Measurements from ENCODE around the gene ACAD9.
"Not testable (repeated sequence)": the region's sequence is repeated elsewhere in the genome, so short reads cannot be mapped to it uniquely, and the experiment has no call there.

ACAD9 gene

GRCh38 chr3:128902426-128902825 is 23.0 kb downstream of the ACAD9 start:
- ATAC-seq, result no peak
- no peaks in the 10 kb centered on the region for H3K4me1 Mint-ChIP-seq
- H3K27me3 Mint-ChIP-seq, result no peaks in the 10 kb centered on the region
- H3K27ac Mint-ChIP-seq, result no peak overlapping the region
- no peak overlapping the region for H3K4me3 Mint-ChIP-seq
- DNase-seq, result no peak
- no peaks in the 10 kb centered on the region for H3K9me3 Mint-ChIP-seq
- H3K36me3 Mint-ChIP-seq (ENCODE audit: low read depth), result peaks cover 47% of the 10 kb centered on the region

GRCh38 chr3:128903501-128903900 is 24.1 kb downstream of the ACAD9 start:
- H3K36me3 Mint-ChIP-seq (ENCODE audit: low read depth), result peaks cover 41% of the 10 kb centered on the region
- DNase-seq, result no peak
- no peak overlapping the region for H3K4me3 Mint-ChIP-seq
- no peak overlapping the region for H3K27ac Mint-ChIP-seq
- no peaks in the 10 kb centered on the region for H3K9me3 Mint-ChIP-seq
- H3K4me1 Mint-ChIP-seq, result no peaks in the 10 kb centered on the region
- no peaks in the 10 kb centered on the region for H3K27me3 Mint-ChIP-seq
- ATAC-seq, result no peak

- no peaks in the 10 kb centered on the region for H3K4me1 Mint-ChIP-seq
- peaks cover 28% of the 10 kb centered on the region for H3K36me3 Mint-ChIP-seq (ENCODE audit: low read depth)
- no peaks in the 10 kb centered on the region for H3K27me3 Mint-ChIP-seq
- ATAC-seq (no peak), DNase-seq (no peak)
- H3K4me3 Mint-ChIP-seq, result no peak overlapping the region
- H3K27ac Mint-ChIP-seq, result no peak overlapping the region
- H3K9me3 Mint-ChIP-seq, result no peaks in the 10 kb centered on the region
Measured at GRCh38 chr3:128906031-128906803, 26.8 kb downstream of the ACAD9 start.

- Mint-ChIP-seq H3K9me3 (no peaks in the 10 kb centered on the region), H3K27ac (no peak overlapping the region), H3K27me3 (no peaks in the 10 kb centered on the region), H3K4me1 (no peaks in the 10 kb centered on the region), H3K4me3 (no peak overlapping the region), H3K36me3 (ENCODE audit: low read depth) (peaks cover 26% of the 10 kb centered on the region)
- DNase-seq (no peak), ATAC-seq (no peak)
Measured at GRCh38 chr3:128906804-128907525, 27.5 kb downstream of the ACAD9 start.

GRCh38 chr3:128907706-128908445 is 28.5 kb downstream of the ACAD9 start:
- no peak overlapping the region for H3K27ac Mint-ChIP-seq
- H3K9me3 Mint-ChIP-seq, result no peaks in the 10 kb centered on the region
- peaks cover 35% of the 10 kb centered on the region for H3K36me3 Mint-ChIP-seq (ENCODE audit: low read depth)
- no peak overlapping the region for H3K4me3 Mint-ChIP-seq
- no peak for ATAC-seq
- DNase-seq, result no peak
- H3K27me3 Mint-ChIP-seq, result no peaks in the 10 kb centered on the region
- no peaks in the 10 kb centered on the region for H3K4me1 Mint-ChIP-seq

GRCh38 chr3:128908951-128909350 is 29.5 kb downstream of the ACAD9 start:
- H3K27me3 Mint-ChIP-seq, result no peaks in the 10 kb centered on the region
- H3K36me3 Mint-ChIP-seq (ENCODE audit: low read depth), result peaks cover 39% of the 10 kb centered on the region
- H3K4me3 Mint-ChIP-seq, result no peak overlapping the region
- no peaks in the 10 kb centered on the region for H3K9me3 Mint-ChIP-seq
- DNase-seq, result no peak
- H3K27ac Mint-ChIP-seq, result no peak overlapping the region
- ATAC-seq, result no peak
- no peaks in the 10 kb centered on the region for H3K4me1 Mint-ChIP-seq

- H3K4me1 Mint-ChIP-seq, result no peaks in the 10 kb centered on the region
- ATAC-seq, result no peak
- H3K36me3 Mint-ChIP-seq (ENCODE audit: low read depth), result peaks cover 34% of the 10 kb centered on the region
- H3K27me3 Mint-ChIP-seq, result no peaks in the 10 kb centered on the region
- H3K4me3 Mint-ChIP-seq, result no peak overlapping the region
- H3K9me3 Mint-ChIP-seq, result no peaks in the 10 kb centered on the region
- no peak for DNase-seq
- H3K27ac Mint-ChIP-seq, result no peak overlapping the region
Measured at GRCh38 chr3:128910006-128910405, 30.6 kb downstream of the ACAD9 start.

GRCh38 chr3:128911911-128912310 is 32.5 kb downstream of the ACAD9 start:
- H3K27ac Mint-ChIP-seq, result no peak overlapping the region

GRCh38 chr3:128914966-128915645 is 35.7 kb downstream of the ACAD9 start:
- Mint-ChIP-seq H3K27ac (no peak overlapping the region), H3K36me3 (ENCODE audit: low read depth) (peaks cover 62% of the 10 kb centered on the region), H3K27me3 (no peaks in the 10 kb centered on the region), H3K9me3 (peaks cover 11% of the 10 kb centered on the region), H3K4me3 (no peak overlapping the region), H3K4me1 (no peaks in the 10 kb centered on the region)
- DNase-seq (no peak), ATAC-seq (no peak)

More at GRCh38 chr3:128911911-128912310, 32.5 kb downstream of the ACAD9 start:
- no peaks in the 10 kb centered on the region for H3K27me3 Mint-ChIP-seq
- DNase-seq (no peak), ATAC-seq (no peak)
- peaks cover 33% of the 10 kb centered on the region for H3K36me3 Mint-ChIP-seq (ENCODE audit: low read depth)
- no peaks in the 10 kb centered on the region for H3K4me1 Mint-ChIP-seq
- no peak overlapping the region for H3K4me3 Mint-ChIP-seq
- no peaks in the 10 kb centered on the region for H3K9me3 Mint-ChIP-seq

GRCh38 chr3:128917291-128917690 is 37.9 kb downstream of the ACAD9 start:
- ATAC-seq (no peak), DNase-seq (no peak)
- Mint-ChIP-seq H3K4me3 (no peak overlapping the region), H3K36me3 (ENCODE audit: low read depth) (peaks cover 66% of the 10 kb centered on the region), H3K27ac (no peak overlapping the region), H3K9me3 (peaks cover 14% of the 10 kb centered on the region), H3K4me1 (peaks cover 12% of the 10 kb centered on the region), H3K27me3 (no peaks in the 10 kb centered on the region)

GRCh38 chr3:128919988-128920387 is 40.6 kb downstream of the ACAD9 start:
- Mint-ChIP-seq H3K27ac (no peak overlapping the region), H3K4me3 (no peak overlapping the region), H3K9me3 (peaks cover 18% of the 10 kb centered on the region), H3K27me3 (no peaks in the 10 kb centered on the region), H3K36me3 (ENCODE audit: low read depth) (peaks cover 59% of the 10 kb centered on the region), H3K4me1 (peaks cover 37% of the 10 kb centered on the region)
- DNase-seq (no peak), ATAC-seq (no peak)

- Mint-ChIP-seq H3K4me3 (peak overlapping the region; percentile 60), H3K27me3 (no peaks in the 10 kb centered on the region), H3K4me1 (peaks cover 42% of the 10 kb centered on the region), H3K36me3 (ENCODE audit: low read depth) (peaks cover 40% of the 10 kb centered on the region), H3K9me3 (peaks cover 23% of the 10 kb centered on the region), H3K27ac (peak overlapping the region; percentile 83)
- peak; percentile 66 for DNase-seq
- ATAC-seq, result peak; percentile 95
Measured at GRCh38 chr3:128922804-128923459, 43.5 kb downstream of the ACAD9 start.

GRCh38 chr3:128923576-128923975 is 44.2 kb downstream of the ACAD9 start:
- H3K9me3 Mint-ChIP-seq, result peaks cover 24% of the 10 kb centered on the region
- ATAC-seq, result no peak
- H3K4me1 Mint-ChIP-seq, result peaks cover 42% of the 10 kb centered on the region
- no peak for DNase-seq
- H3K27me3 Mint-ChIP-seq, result no peaks in the 10 kb centered on the region
- H3K4me3 Mint-ChIP-seq, result peak overlapping the region; percentile 60
- H3K27ac Mint-ChIP-seq, result peak overlapping the region; percentile 83
- H3K36me3 Mint-ChIP-seq (ENCODE audit: low read depth), result peaks cover 34% of the 10 kb centered on the region

- peaks cover 42% of the 10 kb centered on the region for H3K4me1 Mint-ChIP-seq
- H3K36me3 Mint-ChIP-seq (ENCODE audit: low read depth), result peaks cover 31% of the 10 kb centered on the region
- not testable (repeated sequence) for H3K4me3 Mint-ChIP-seq
Measured at GRCh38 chr3:128923986-128924385, 44.6 kb downstream of the ACAD9 start.

More at GRCh38 chr3:128923986-128924385, 44.6 kb downstream of the ACAD9 start:
- not testable (repeated sequence) for H3K27me3 Mint-ChIP-seq, ATAC-seq, H3K27ac Mint-ChIP-seq, DNase-seq
- peaks cover 22% of the 10 kb centered on the region for H3K9me3 Mint-ChIP-seq
